ENCODE measurements around the gene GDF9. TPM values are rescaled to one million over a fixed set of nuclear protein-coding genes. Genes with fewer than 3 reads are reported as not detected.

GDF9 gene
- polyA plus RNA-seq, 1 experiment = 0.15 TPM

DNA sequence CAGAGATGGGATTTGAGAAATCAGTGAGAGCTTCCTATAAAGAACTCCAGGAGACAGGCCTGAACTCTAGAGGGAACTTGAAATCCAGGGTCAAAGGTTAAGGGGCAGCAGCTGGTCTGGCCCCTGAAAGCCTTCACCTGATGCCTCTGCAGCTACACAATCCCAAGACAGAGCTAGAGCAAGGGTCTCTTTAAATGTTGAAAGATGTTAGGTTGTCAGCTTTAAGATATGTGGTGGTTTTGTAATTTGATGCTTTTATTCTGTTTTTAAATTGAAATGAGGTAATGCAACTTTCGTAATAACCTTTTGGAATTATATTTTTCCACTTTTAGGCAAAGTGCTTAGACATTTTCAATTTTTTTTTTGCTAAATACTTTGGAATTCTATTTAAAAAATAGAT, 50.8 kb downstream of the GDF9 start:
- DNase-seq (ENCODE audit: low read depth, low spot score) = no peak
- CTCF ChIA-PET = interaction anchor here (0.5 to 2.1 kb wide), 4 partner anchors 61 to 429 kb away, joined by 3 to 6 read pairs (median 4); no protein-coding TSS in a partner anchor
- H3K4me3 ChIP-seq (ENCODE audit: low read depth, low read length) = no peak overlapping the region
- H3K27ac ChIP-seq (ENCODE audit: low read depth, low read length) = no peak overlapping the region
- TF ChIP-seq CTCF (IDR thresholded peaks at IDR 0.05; ENCODE audit: low read depth, low read length) = no peak
- peaks cover 13% of the 10 kb centered on the region for H3K27me3 ChIP-seq (ENCODE audit: control insufficient read depth, insufficient read depth, low read length)
- H3K9me3 ChIP-seq (ENCODE audit: control insufficient read depth, insufficient read depth, low read length) = no peaks in the 10 kb centered on the region; the same call in 1 of the 2 replicates
- POLR2A ChIA-PET = no interaction called here

DNA sequence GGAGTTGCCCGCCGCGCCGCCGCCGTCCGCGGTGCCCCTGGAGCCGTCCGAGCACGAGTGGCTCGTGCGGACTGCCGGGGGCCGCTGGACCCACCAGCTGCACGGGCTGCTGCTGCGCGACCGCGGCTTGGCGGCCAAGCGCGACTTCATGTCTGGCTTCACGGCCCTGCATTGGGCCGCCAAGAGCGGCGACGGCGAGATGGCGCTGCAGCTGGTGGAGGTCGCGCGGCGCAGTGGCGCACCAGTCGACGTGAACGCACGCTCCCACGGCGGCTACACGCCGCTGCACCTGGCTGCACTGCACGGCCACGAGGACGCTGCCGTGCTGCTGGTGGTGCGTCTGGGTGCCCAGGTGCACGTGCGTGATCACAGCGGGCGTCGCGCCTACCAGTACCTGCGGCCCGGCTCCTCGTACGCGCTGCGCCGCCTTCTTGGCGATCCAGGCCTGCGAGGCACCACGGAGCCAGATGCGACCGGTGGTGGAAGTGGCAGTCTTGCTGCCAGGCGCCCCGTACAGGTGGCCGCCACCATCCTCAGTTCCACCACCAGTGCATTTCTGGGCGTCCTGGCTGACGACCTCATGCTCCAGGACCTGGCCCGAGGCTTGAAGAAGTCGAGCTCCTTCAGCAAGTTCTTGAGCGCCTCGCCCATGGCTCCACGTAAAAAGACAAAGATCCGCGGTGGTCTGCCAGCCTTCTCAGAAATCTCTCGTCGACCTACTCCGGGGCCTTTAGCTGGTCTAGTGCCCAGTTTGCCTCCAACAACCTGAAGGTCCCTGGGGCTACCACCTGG, 51.6 kb downstream of the GDF9 start:
- H3K27me3 ChIP-seq (ENCODE audit: control insufficient read depth, insufficient read depth, low read length) = peaks cover 18% of the 10 kb centered on the region
- no peak for DNase-seq (ENCODE audit: low read depth, low spot score)
- POLR2A ChIA-PET = no interaction called here
- no peak for TF ChIP-seq CTCF (IDR thresholded peaks at IDR 0.05; ENCODE audit: low read depth, low read length)
- peak overlapping the region; percentile 21 for H3K27ac ChIP-seq (ENCODE audit: low read depth, low read length)
- CTCF ChIA-PET = interaction anchor here (0.5 to 2.1 kb wide), 4 partner anchors 60 to 428 kb away, joined by 3 to 6 read pairs (median 4); no protein-coding TSS in a partner anchor
- H3K9me3 ChIP-seq (ENCODE audit: control insufficient read depth, insufficient read depth, low read length) = no peaks in the 10 kb centered on the region; the same call in 1 of the 2 replicates
- H3K4me3 ChIP-seq (ENCODE audit: low read depth, low read length) = no peak overlapping the region

GRCh38 chr5:132813599-132814502, 52.4 kb downstream of the GDF9 start:
- POLR2A ChIA-PET = no interaction called here

DNA sequence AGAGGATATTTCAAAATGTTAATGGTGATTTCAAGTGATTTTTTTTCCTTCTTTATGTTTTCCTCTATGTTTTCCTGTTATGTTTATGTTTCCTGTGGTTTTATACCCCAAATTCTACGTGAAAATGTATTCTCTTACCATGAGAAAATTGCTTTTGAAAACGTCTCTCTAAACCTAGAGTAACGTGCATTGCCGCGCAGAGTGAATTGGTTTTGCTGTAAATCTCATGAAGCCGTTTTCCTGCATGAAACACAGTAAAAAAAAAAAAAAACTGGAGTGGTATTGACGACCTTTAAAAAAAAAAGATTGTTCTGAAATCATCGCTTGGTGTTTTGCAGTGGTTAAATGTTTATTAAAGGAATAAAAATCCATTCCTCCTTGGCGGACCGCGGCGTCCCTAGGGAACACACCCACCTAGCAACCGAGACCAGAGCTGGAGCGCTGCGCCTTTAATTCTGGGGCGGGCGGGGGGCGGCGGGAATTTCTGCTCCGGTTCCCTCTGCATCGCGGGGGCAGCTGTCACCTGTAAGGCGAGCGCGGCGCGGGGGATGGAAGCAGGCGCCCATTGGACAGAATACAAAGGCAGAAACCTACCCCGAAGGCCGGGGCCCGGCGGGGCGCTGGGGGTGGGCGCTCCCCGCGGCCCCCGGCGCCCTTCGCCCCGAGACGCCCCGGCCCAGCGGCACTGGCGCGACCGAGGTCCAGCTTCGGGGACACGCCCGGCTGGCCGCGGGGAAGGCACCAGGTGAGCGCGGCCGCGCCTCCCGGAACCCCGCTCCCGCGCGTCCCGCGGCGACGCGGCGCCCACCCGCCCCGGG, 53.3 kb downstream of the GDF9 start, which contains the start of gene SOWAHA:
SOWAHA (plus strand) TSS at position 522 of the 818 bp plus-strand sequence. CDS start 320 bp downstream, outside the sequence.
- Histone ChIP-seq H3K4me3 (ENCODE audit: low read depth, low read length) (peak within 1 kb of the TSS; percentile 44), H3K27me3 (ENCODE audit: control insufficient read depth, insufficient read depth, low read length) (peaks cover 21% of the 10 kb centered on the region), H3K27ac (ENCODE audit: low read depth, low read length) (no peak within 1 kb of the TSS), H3K9me3 (ENCODE audit: control insufficient read depth, insufficient read depth, low read length) (no peaks in the 10 kb centered on the region; the same call in 1 of the 2 replicates)
- no peak for DNase-seq (ENCODE audit: low read depth, low spot score)
- ChIA-PET POLR2A (no interaction called here), CTCF (no interaction called here)
- no peak for TF ChIP-seq CTCF (IDR thresholded peaks at IDR 0.05; ENCODE audit: low read depth, low read length)

More at GRCh38 chr5:132813599-132814502, 52.4 kb downstream of the GDF9 start:
- Histone ChIP-seq H3K4me3 (ENCODE audit: low read depth, low read length) (peak overlapping the region; percentile 44; the same call in 1 of the 2 replicates), H3K27ac (ENCODE audit: low read depth, low read length) (no peak overlapping the region), H3K9me3 (ENCODE audit: control insufficient read depth, insufficient read depth, low read length) (no peaks in the 10 kb centered on the region; the same call in 1 of the 2 replicates), H3K27me3 (ENCODE audit: control insufficient read depth, insufficient read depth, low read length) (peaks cover 21% of the 10 kb centered on the region)
- CTCF ChIA-PET = interaction anchor here (2.1 kb wide), 1 partner anchor 59 kb away, joined by 6 read pairs; no protein-coding TSS in a partner anchor
- no peak for TF ChIP-seq CTCF (IDR thresholded peaks at IDR 0.05; ENCODE audit: low read depth, low read length)
- DNase-seq (ENCODE audit: low read depth, low spot score) = no peak

Data from AG04450 (cell line).